ENCODE results near the gene MRPS12.

- TF ChIP-seq CTCF (IDR thresholded peaks at IDR 0.05) (no peak), POLR2AphosphoS5 (IDR thresholded peaks at IDR 0.05) (no peak), EP300 (IDR thresholded peaks at IDR 0.05) (no peak)
Observed at GRCh38 chr19:38959618-38960017, 28.9 kb downstream of the MRPS12 start.

Measured in upper lobe of left lung (tissue), 4 donors.